Measurements from ENCODE around the gene KIZ. TPM values are rescaled to one million over a fixed set of nuclear protein-coding genes. Genes with fewer than 3 reads are reported as not detected.

The KIZ gene
- total and polyA plus RNA-seq, 2 of the 4 experiments (the other 2 are of a cell fraction), result 9.9 to 14.0 TPM

DNA sequence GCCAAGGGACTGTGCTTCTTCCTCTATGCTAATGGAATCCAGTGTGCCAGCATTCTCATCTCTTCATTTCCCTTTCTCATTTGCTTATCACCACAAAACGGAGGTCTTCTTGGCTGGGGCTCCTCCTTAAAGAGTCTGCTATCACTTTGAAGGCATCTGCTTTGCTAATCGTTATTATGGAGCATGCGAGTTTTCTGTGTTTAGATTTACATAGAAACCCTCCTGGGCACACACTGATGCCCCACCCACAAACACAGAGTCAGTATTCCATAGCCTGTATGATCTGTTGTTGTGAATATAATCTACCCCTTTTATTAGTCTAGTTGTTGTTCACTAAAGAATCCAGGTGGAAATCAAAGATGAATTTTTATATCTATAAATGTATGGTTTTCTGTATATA is 93.8 kb downstream of the KIZ start:
- H2BK20ac ChIP-seq (ENCODE audit: low read depth, low read length), result no peak overlapping the region
- no peak overlapping the region for H3K4me3 ChIP-seq (ENCODE audit: insufficient read depth, low read depth, low read length)
- no peaks in the 10 kb centered on the region for H3K9me3 ChIP-seq (ENCODE audit: control insufficient read depth, insufficient read depth, low read length)
- BruUV-seq (replicated peaks), result no TSS peak
- intact Hi-C loops (cut with micrococcal nuclease) (no loop called here), in situ Hi-C loops (cut with MboI; ENCODE audit: low sequenced_read_pairs) (no loop called here), dilution Hi-C loops (cut with HindIII; ENCODE audit: low sequenced_read_pairs, unreplicated experiment) (no loop called here)
- POLR2A ChIA-PET (ENCODE audit: unreplicated experiment), result no interaction called here
- TF ChIP-seq CTCF (conservative IDR thresholded peaks at IDR 0.05; ENCODE audit: low read depth, low read length) (no peak), RAD21 (IDR thresholded peaks at IDR 0.05; ENCODE audit: low read length) (no peak), SMC3 (IDR thresholded peaks at IDR 0.05; ENCODE audit: low read depth, low read length) (no peak), BHLHE40 (IDR thresholded peaks at IDR 0.05; ENCODE audit: low read depth, low read length) (no peak), POLR2A (IDR thresholded peaks at IDR 0.05; ENCODE audit: low read depth, low read length) (no peak), ELK1 (IDR thresholded peaks at IDR 0.05; ENCODE audit: borderline replicate concordance, low read depth, low read length) (no peak), CHD1 (IDR thresholded peaks at IDR 0.05; ENCODE audit: low read depth, low read length) (no peak), RFX5 (IDR thresholded peaks at IDR 0.05; ENCODE audit: low read depth, low read length) (no peak), RCOR1 (IDR thresholded peaks at IDR 0.05; ENCODE audit: insufficient replicate concordance, low read length) (no peak), NFE2L2 (IDR thresholded peaks at IDR 0.05; ENCODE audit: low read depth, low read length) (no peak), CEBPB (IDR thresholded peaks at IDR 0.05; ENCODE audit: low read depth, low read length) (no peak), MXI1 (IDR thresholded peaks at IDR 0.05; ENCODE audit: borderline replicate concordance, low read depth, low read length) (no peak)
- H3K23ac ChIP-seq (ENCODE audit: low read depth, low read length), result no peak overlapping the region
- DNase-seq (no peak), ATAC-seq (ENCODE audit: low read depth) (no peak)
- no peak overlapping the region for H3K18ac ChIP-seq (ENCODE audit: low read depth, low read length)
- no peaks in the 10 kb centered on the region for H3K79me1 ChIP-seq (ENCODE audit: low read depth in 1 of 2, low read length in 2 of 2)
- H2BK5ac ChIP-seq (ENCODE audit: low read depth, low read length, poor library complexity, severe bottlenecking), result no peak overlapping the region
- H3K9me1 ChIP-seq (ENCODE audit: insufficient read depth, low read length), result no peaks in the 10 kb centered on the region
- H2AK9ac ChIP-seq (replicated peaks; ENCODE audit: low read depth, low read length, poor library complexity), result no peak overlapping the region
- no peak overlapping the region for H2BK15ac ChIP-seq (ENCODE audit: low read depth, low read length)
- H3K9ac ChIP-seq (ENCODE audit: low read depth, low read length), result no peak overlapping the region
- no peak overlapping the region for H3K4ac ChIP-seq (ENCODE audit: low read depth, low read length)
- H2AFZ ChIP-seq (replicated peaks; ENCODE audit: low read length, poor library complexity), result no peak overlapping the region
- H3K14ac ChIP-seq (replicated peaks; ENCODE audit: low read depth, low read length), result no peak overlapping the region
- no peaks in the 10 kb centered on the region for H3K4me1 ChIP-seq (ENCODE audit: control insufficient read depth, insufficient read depth, low read length)
- H4K91ac ChIP-seq (ENCODE audit: insufficient read depth, low read depth, low read length), result no peak overlapping the region
- CTCF ChIA-PET, result no interaction called here
- no peak overlapping the region for H3K27ac ChIP-seq (ENCODE audit: insufficient read depth, low read length)
- no peaks in the 10 kb centered on the region for H4K20me1 ChIP-seq (ENCODE audit: insufficient read depth, low read length)
- no peaks in the 10 kb centered on the region for H3K36me3 ChIP-seq (ENCODE audit: control insufficient read depth, insufficient read depth, low read length)
- H2BK120ac ChIP-seq (ENCODE audit: low read depth, low read length), result no peak overlapping the region
- no peak overlapping the region for H2AK5ac ChIP-seq (ENCODE audit: low read depth, low read length)
- no peak overlapping the region for H4K5ac ChIP-seq (ENCODE audit: low read depth, low read length)
- H3K27me3 ChIP-seq (ENCODE audit: control insufficient read depth, insufficient read depth, low read length), result no peaks in the 10 kb centered on the region
- no peak overlapping the region for H3K4me2 ChIP-seq (ENCODE audit: low read depth, low read length)
- H4K8ac ChIP-seq (ENCODE audit: low read depth in 2 of 2, low read length in 2 of 2), result no peak overlapping the region
- H3K56ac ChIP-seq (ENCODE audit: extremely low read depth, insufficient read depth, low read length), result no peak overlapping the region
- no CpG with 5 or more reads among the region's 3 CpGs for WGBS, 2 experiments (ENCODE audit: extremely low coverage in 2 of 2, insufficient read length in 1 of 2)

All from IMR-90 (cell line).